Measurements from ENCODE around the gene ATG5. TPM values are rescaled to one million over a fixed set of nuclear protein-coding genes. Genes with fewer than 3 reads are reported as not detected.

Gene ATG5
- total RNA-seq, 1 donor from 2014 or later, result 39.3 TPM

DNA sequence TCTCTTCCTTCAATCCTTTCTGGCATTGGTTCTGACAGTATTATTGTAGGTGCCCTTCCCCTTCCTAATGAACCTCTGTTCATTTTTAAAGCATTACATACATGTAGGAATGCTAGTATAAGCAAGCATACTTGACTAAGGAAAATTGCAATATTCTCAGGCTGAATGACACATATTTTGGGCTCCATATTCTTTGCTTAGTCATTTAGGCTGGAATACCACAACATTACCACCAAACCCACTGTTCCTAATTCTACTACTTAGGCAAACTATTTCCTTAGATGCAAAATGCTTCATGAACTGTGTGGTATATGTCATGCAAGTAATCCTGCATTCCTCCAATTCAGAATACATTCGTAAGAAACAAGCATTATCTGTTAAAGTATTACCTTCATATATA, 125.6 kb downstream of the ATG5 start:
- Histone ChIP-seq H2AFZ (ENCODE audit: low read depth, low read length) (no peak overlapping the region), H3K9me3 (ENCODE audit: insufficient read depth, low read depth, low read length) (no peaks in the 10 kb centered on the region), H3K27me3 (ENCODE audit: insufficient read depth, low read length) (no peaks in the 10 kb centered on the region), H4K20me1 (ENCODE audit: insufficient read depth, low read length) (no peaks in the 10 kb centered on the region), H3K4me3 (ENCODE audit: insufficient read depth, low read depth, low read length) (no peak overlapping the region), H3K9ac (ENCODE audit: low read length) (no peak overlapping the region), H3K36me3 (ENCODE audit: insufficient read depth, low read length) (peaks cover 9% of the 10 kb centered on the region), H3K79me2 (ENCODE audit: insufficient read depth, low read length) (no peaks in the 10 kb centered on the region), H3K27ac (ENCODE audit: low read depth, low read length) (peak overlapping the region; percentile 68), H3K4me2 (ENCODE audit: low read length) (peak overlapping the region; percentile 32), H3K4me1 (ENCODE audit: insufficient read depth, low read length) (peaks cover 5% of the 10 kb centered on the region)
- H3K27ac Mint-ChIP-seq (ENCODE audit: unreplicated experiment), result peak overlapping the region; percentile 6
- H3K9me3 Mint-ChIP-seq (ENCODE audit: unreplicated experiment), result no peaks in the 10 kb centered on the region
- no peak overlapping the region for H3K4me3 Mint-ChIP-seq (ENCODE audit: unreplicated experiment)
- H3K27me3 Mint-ChIP-seq (ENCODE audit: low read depth, unreplicated experiment), result no peaks in the 10 kb centered on the region
- H3K4me1 Mint-ChIP-seq (ENCODE audit: low read depth, unreplicated experiment), result peaks cover 29% of the 10 kb centered on the region
- TF ChIP-seq EZH2 (IDR thresholded peaks at IDR 0.05; ENCODE audit: insufficient read depth, low read length), result no peak
- TF ChIP-seq, protein P1, sequence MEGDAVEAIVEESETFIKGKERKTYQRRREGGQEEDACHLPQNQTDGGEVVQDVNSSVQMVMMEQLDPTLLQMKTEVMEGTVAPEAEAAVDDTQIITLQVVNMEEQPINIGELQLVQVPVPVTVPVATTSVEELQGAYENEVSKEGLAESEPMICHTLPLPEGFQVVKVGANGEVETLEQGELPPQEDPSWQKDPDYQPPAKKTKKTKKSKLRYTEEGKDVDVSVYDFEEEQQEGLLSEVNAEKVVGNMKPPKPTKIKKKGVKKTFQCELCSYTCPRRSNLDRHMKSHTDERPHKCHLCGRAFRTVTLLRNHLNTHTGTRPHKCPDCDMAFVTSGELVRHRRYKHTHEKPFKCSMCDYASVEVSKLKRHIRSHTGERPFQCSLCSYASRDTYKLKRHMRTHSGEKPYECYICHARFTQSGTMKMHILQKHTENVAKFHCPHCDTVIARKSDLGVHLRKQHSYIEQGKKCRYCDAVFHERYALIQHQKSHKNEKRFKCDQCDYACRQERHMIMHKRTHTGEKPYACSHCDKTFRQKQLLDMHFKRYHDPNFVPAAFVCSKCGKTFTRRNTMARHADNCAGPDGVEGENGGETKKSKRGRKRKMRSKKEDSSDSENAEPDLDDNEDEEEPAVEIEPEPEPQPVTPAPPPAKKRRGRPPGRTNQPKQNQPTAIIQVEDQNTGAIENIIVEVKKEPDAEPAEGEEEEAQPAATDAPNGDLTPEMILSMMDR (IDR thresholded peaks at IDR 0.05; ENCODE audit: insufficient read depth, low read depth, low read length), result no peak
- FAIRE-seq, result peak; percentile 86
- peaks cover 9% of the 10 kb centered on the region for H3K36me3 Mint-ChIP-seq (ENCODE audit: low read depth, unreplicated experiment)
- peak; percentile 95 for DNase-seq (ENCODE audit: low read depth)

DNA sequence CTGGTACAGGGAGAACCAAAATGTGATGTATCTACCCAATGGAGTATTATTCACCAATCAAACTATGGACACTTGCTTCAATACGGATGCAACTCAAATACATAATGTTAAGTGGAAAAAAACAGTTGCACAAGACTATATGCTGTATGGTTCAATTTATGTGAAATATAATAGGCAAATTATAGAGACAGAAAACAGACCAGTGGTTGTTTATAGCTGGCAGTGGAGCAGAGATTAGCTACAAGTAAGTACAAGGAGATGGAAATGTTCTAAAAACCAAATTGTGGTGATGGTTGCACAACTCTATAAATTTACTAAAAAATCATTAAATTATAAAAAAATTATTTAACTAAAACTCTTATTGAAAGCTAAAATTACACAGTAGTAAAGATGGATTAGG, 126.2 kb downstream of the ATG5 start:
- Histone ChIP-seq H3K4me1 (ENCODE audit: insufficient read depth, low read length) (peaks cover 5% of the 10 kb centered on the region), H3K4me2 (ENCODE audit: low read length) (no peak overlapping the region), H3K79me2 (ENCODE audit: insufficient read depth, low read length) (no peaks in the 10 kb centered on the region), H3K27ac (ENCODE audit: low read depth, low read length) (peak overlapping the region; percentile 68), H3K9ac (ENCODE audit: low read length) (no peak overlapping the region), H4K20me1 (ENCODE audit: insufficient read depth, low read length) (no peaks in the 10 kb centered on the region), H3K27me3 (ENCODE audit: insufficient read depth, low read length) (no peaks in the 10 kb centered on the region), H3K36me3 (ENCODE audit: insufficient read depth, low read length) (peaks cover 9% of the 10 kb centered on the region), H3K9me3 (ENCODE audit: insufficient read depth, low read depth, low read length) (no peaks in the 10 kb centered on the region), H2AFZ (ENCODE audit: low read depth, low read length) (no peak overlapping the region), H3K4me3 (ENCODE audit: insufficient read depth, low read depth, low read length) (no peak overlapping the region)
- H3K4me1 Mint-ChIP-seq (ENCODE audit: low read depth, unreplicated experiment), result peaks cover 29% of the 10 kb centered on the region
- FAIRE-seq (no peak), DNase-seq (ENCODE audit: low read depth) (no peak)
- H3K27ac Mint-ChIP-seq (ENCODE audit: unreplicated experiment), result no peak overlapping the region
- peaks cover 8% of the 10 kb centered on the region for H3K36me3 Mint-ChIP-seq (ENCODE audit: low read depth, unreplicated experiment)
- no peaks in the 10 kb centered on the region for H3K9me3 Mint-ChIP-seq (ENCODE audit: unreplicated experiment)
- TF ChIP-seq, protein P1 (IDR thresholded peaks at IDR 0.05; ENCODE audit: insufficient read depth, low read depth, low read length), result no peak
- TF ChIP-seq EZH2 (IDR thresholded peaks at IDR 0.05; ENCODE audit: insufficient read depth, low read length), result no peak
- H3K4me3 Mint-ChIP-seq (ENCODE audit: unreplicated experiment), result no peak overlapping the region
- H3K27me3 Mint-ChIP-seq (ENCODE audit: low read depth, unreplicated experiment), result no peaks in the 10 kb centered on the region

DNA sequence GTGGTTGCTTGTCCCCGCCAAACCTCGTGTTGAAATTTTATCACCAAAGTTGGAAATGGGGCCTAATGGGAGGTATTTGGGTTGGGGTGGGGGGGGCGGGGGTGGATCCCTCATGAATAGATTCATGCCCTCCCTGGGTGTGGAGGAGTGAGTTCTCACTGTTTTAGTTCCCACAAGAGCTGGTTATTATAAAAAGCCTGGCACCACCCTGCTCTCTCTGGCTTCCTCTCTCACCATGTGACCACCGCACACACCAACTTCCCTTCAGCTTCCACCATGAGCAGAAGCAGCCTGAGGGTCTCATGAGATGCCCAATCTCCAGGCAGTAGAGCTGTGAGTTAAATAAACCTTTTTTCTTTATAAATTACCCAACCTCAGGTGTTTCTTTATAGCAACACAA, 128.1 kb downstream of the ATG5 start:
- Histone ChIP-seq H3K79me2 (ENCODE audit: insufficient read depth, low read length) (no peaks in the 10 kb centered on the region), H3K4me1 (ENCODE audit: insufficient read depth, low read length) (peaks cover 8% of the 10 kb centered on the region), H3K4me3 (ENCODE audit: insufficient read depth, low read depth, low read length) (no peak overlapping the region), H2AFZ (ENCODE audit: low read depth, low read length) (no peak overlapping the region), H4K20me1 (ENCODE audit: insufficient read depth, low read length) (no peaks in the 10 kb centered on the region), H3K27me3 (ENCODE audit: insufficient read depth, low read length) (no peaks in the 10 kb centered on the region), H3K9ac (ENCODE audit: low read length) (no peak overlapping the region), H3K36me3 (ENCODE audit: insufficient read depth, low read length) (peaks cover 9% of the 10 kb centered on the region), H3K4me2 (ENCODE audit: low read length) (no peak overlapping the region), H3K27ac (ENCODE audit: low read depth, low read length) (no peak overlapping the region), H3K9me3 (ENCODE audit: insufficient read depth, low read depth, low read length) (no peaks in the 10 kb centered on the region)
- no peaks in the 10 kb centered on the region for H3K27me3 Mint-ChIP-seq (ENCODE audit: low read depth, unreplicated experiment)
- H3K4me3 Mint-ChIP-seq (ENCODE audit: unreplicated experiment), result no peak overlapping the region
- DNase-seq (ENCODE audit: low read depth), result no peak
- peaks cover 41% of the 10 kb centered on the region for H3K4me1 Mint-ChIP-seq (ENCODE audit: low read depth, unreplicated experiment)
- no peaks in the 10 kb centered on the region for H3K9me3 Mint-ChIP-seq (ENCODE audit: unreplicated experiment)
- no peak overlapping the region for H3K27ac Mint-ChIP-seq (ENCODE audit: unreplicated experiment)
- no peak for FAIRE-seq
- H3K36me3 Mint-ChIP-seq (ENCODE audit: low read depth, unreplicated experiment), result peaks cover 7% of the 10 kb centered on the region
- TF ChIP-seq EZH2 (IDR thresholded peaks at IDR 0.05; ENCODE audit: insufficient read depth, low read length), result no peak
- TF ChIP-seq, protein P1 (IDR thresholded peaks at IDR 0.05; ENCODE audit: insufficient read depth, low read depth, low read length), result no peak
